Activated naive CD8-positive, alpha-beta T cell (primary cell): ENCODE results near the gene ADCY2.

Experiments
- H3K27ac Mint-ChIP-seq: one replicate; pipeline ENCODE4 v1.8.0; 2021; ENCODE audit warnings: mixed read lengths
- H3K27me3 Mint-ChIP-seq: one replicate; pipeline ENCODE4 v1.8.0; 2021; ENCODE audit warnings: mixed read lengths
- H3K36me3 Mint-ChIP-seq: one replicate; pipeline ENCODE4 v1.8.0; 2021; ENCODE audit warnings: mixed read lengths
- H3K4me1 Mint-ChIP-seq: one replicate; pipeline ENCODE4 v1.8.0; 2021; ENCODE audit warnings: low read depth, mixed read lengths
- H3K4me3 Mint-ChIP-seq: one replicate; pipeline ENCODE4 v1.8.0; 2021; ENCODE audit warnings: mild to moderate bottlenecking, mixed read lengths
- H3K9me3 Mint-ChIP-seq: one replicate; pipeline ENCODE4 v1.8.0; 2021; ENCODE audit warnings: low read depth, mixed read lengths

Gene ADCY2

DNA sequence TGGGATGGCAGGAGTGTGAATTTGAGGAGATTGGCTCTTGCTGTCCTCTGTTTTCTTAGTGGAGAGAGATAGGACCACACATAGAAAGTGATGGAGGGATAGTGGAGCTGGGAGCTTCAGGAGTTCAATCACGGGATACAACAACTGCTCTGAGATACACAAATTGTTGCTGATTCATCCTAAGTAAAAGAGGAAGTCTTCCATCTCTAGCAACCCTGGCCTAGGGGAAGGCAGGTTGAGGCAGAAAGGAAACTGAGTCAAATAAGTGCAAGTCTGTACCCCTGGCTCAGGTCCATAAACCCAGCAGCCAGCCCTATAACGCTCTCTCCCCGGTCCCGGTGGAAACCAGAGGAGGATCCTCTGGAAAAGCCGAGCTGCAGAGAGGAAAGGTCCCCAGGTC lies 97.7 kb downstream of the ADCY2 start:
- peaks cover 12% of the 10 kb centered on the region for H3K9me3 Mint-ChIP-seq
- peaks cover 1% of the 10 kb centered on the region for H3K27me3 Mint-ChIP-seq

DNA sequence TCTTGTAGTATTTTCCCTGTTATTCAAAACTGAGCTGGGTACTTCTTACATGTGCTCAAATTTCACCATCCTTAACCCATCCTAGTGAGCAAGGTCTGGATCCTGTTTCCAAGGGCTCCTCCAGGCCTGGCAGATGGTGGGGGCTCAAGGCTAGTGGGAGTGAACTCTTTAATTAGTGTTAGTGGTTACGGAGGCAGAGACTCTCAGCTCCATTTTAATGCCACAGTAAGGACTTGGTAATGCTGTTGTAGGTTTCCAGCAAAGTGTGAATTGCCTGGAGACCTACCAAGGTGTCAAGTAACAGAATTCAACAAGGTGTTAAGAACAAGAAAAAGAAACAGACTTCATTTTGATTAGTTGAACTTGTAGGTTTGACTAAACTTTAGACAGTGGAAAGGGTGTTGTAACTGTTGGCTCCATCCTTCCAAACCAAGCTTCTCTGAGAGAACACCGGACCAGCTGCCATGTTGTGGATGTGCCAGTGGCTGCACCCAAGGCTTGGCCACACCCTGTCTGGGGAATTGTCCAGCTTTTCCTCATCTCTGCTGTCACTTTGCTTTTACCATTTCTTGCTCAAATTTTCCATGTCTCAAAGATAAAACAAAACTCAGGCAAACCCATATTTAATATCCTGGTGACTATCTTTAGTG lies 98.7 kb downstream of the ADCY2 start:
- Mint-ChIP-seq H3K36me3 (no peaks in the 10 kb centered on the region), H3K4me3 (no peak overlapping the region), H3K27ac (no peak overlapping the region), H3K9me3 (peaks cover 3% of the 10 kb centered on the region), H3K4me1 (no peaks in the 10 kb centered on the region), H3K27me3 (no peaks in the 10 kb centered on the region)

More for the DNA sequence above, 97.7 kb downstream of the ADCY2 start:
- Mint-ChIP-seq H3K4me3 (no peak overlapping the region), H3K36me3 (no peaks in the 10 kb centered on the region), H3K27ac (no peak overlapping the region), H3K4me1 (no peaks in the 10 kb centered on the region)

DNA sequence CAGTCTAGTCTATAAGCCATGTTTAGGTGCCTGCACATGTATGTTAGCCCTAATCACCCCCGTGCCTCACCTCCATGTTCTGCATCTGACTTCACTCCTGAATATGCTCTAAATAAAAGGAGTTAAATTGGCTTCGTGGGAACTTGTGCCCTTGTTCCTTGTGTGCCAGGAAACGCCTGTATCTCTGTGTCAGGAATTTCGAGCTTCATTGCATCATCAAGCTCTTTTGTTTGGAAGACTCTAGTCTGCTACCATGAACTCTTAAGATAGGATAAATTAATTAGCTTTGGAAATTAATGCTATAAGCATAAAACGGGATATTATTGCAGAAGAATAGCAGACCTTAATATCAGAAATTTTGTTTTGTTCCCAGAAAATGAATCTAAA lies 99.2 kb downstream of the ADCY2 start:
- no peaks in the 10 kb centered on the region for H3K4me1 Mint-ChIP-seq
- H3K4me3 Mint-ChIP-seq = no peak overlapping the region
- H3K36me3 Mint-ChIP-seq = no peaks in the 10 kb centered on the region
- no peaks in the 10 kb centered on the region for H3K9me3 Mint-ChIP-seq
- H3K27me3 Mint-ChIP-seq = no peaks in the 10 kb centered on the region
- H3K27ac Mint-ChIP-seq = no peak overlapping the region

DNA sequence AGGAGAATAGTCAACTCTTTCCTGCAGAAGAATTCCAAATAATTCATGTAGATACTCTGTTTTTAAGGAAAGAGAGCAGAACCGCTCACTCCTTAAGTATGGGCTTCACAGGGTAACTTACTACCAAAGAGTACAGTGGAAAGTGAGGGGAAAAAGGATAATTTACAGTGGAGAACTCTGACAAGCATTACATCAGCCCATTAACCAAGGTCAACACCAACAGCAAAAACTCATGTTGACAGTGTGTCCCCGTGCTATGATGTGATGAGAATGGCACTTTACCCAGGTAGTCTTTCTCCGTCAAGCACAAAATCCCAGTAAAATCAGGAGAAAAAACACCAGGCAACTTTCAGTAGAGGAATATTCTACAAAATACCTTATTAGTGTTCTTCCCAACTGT lies 104.3 kb downstream of the ADCY2 start:
- Mint-ChIP-seq H3K27me3 (no peaks in the 10 kb centered on the region), H3K4me3 (no peak overlapping the region), H3K4me1 (no peaks in the 10 kb centered on the region), H3K36me3 (no peaks in the 10 kb centered on the region), H3K27ac (no peak overlapping the region), H3K9me3 (no peaks in the 10 kb centered on the region)

DNA sequence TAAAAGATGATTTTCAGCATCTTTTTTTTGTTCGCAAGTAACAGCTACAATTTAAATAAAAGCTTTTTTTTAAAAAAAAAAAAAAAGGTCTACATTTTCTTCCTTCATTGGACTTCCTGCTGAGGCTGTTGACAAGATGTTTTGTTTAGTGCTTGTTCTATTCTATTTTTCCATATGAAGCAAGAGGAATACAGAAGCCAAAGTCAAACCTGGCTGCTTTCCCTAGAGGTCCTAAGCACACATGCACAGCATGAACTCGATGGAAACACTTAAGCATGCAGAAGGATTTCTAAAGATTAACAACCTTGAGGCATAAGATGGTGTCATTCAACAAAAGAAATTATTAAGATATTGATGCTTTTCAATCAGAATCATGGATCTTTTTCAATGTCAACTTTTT lies 105.1 kb downstream of the ADCY2 start:
- Mint-ChIP-seq H3K9me3 (no peaks in the 10 kb centered on the region), H3K27me3 (no peaks in the 10 kb centered on the region), H3K4me3 (no peak overlapping the region), H3K27ac (no peak overlapping the region), H3K36me3 (no peaks in the 10 kb centered on the region), H3K4me1 (no peaks in the 10 kb centered on the region)

DNA sequence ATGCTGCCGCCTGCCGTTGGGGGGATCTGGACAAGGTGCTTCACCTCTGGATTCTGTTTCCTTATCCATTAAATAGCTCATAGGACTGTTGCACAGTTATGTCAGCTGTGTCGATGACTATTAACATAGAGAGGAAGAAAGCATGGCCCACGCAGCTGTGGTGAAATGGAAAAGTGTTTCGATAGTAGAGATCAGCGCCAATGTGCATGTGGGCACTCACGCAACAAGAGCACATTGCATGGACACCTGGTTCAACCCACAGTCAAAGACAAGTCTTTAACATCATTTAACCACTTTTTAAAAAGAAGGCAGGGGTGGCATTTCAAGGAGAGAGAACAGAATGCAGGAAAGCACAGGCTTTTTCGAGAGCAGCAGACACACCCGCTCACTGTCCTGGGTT lies 107.6 kb downstream of the ADCY2 start:
- H3K9me3 Mint-ChIP-seq = no peaks in the 10 kb centered on the region

DNA sequence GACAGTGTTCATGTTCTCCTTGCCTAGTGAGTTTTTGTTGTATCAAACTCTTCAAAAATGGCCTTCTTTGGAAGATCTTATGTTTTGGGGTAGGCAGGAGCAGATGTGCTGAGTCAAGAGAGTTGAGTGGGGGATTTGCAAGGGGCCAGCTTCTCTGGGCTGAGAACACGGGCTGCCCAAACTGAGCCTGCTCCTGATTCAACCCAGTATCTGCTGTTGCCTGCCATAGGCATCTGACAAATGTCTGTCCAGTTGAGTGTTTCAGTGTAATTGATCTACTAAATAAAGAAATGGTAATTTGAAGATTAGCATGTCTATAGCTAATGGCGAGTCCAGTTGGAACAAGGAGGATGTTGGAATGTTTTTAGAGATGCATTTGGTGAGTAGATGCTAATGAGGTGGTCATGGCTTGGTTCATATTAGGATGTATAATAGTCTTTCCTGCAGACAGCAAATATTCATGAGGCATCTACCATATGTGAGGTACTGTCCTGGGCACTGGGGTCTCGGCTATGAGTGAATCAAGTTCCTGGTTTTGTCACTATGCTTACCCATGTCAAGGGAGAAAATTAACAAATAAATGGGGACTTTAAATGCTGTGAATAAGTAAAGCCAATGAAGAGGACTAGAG lies 119.5 kb downstream of the ADCY2 start:
- H3K4me3 Mint-ChIP-seq = no peak overlapping the region
- H3K36me3 Mint-ChIP-seq = no peaks in the 10 kb centered on the region
- no peaks in the 10 kb centered on the region for H3K27me3 Mint-ChIP-seq
- H3K9me3 Mint-ChIP-seq = no peaks in the 10 kb centered on the region
- H3K4me1 Mint-ChIP-seq = no peaks in the 10 kb centered on the region
- H3K27ac Mint-ChIP-seq = no peak overlapping the region

More for the DNA sequence above, 107.6 kb downstream of the ADCY2 start:
- Mint-ChIP-seq H3K27ac (no peak overlapping the region), H3K4me3 (no peak overlapping the region), H3K36me3 (no peaks in the 10 kb centered on the region), H3K27me3 (no peaks in the 10 kb centered on the region), H3K4me1 (no peaks in the 10 kb centered on the region)

DNA sequence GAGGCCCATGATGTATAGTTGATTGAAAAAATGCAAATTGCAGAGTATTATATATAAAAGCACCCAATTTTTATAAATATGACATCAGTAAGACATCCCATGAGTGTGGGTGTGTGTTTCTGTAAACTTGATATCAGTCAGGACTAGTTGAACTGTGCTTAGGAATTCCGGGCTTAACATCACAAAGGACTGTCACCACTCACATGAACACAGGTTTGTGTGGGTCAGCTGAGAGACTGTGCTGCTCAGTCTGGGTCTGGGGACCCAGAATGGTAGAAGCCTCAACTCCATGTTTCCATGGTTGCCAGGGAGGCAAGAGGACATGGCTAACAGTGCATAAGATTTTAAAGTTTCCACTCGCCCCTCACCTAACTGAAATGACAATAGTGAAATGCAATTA lies 120.3 kb downstream of the ADCY2 start:
- no peak overlapping the region for H3K4me3 Mint-ChIP-seq
- H3K36me3 Mint-ChIP-seq = no peaks in the 10 kb centered on the region
- H3K4me1 Mint-ChIP-seq = no peaks in the 10 kb centered on the region

DNA sequence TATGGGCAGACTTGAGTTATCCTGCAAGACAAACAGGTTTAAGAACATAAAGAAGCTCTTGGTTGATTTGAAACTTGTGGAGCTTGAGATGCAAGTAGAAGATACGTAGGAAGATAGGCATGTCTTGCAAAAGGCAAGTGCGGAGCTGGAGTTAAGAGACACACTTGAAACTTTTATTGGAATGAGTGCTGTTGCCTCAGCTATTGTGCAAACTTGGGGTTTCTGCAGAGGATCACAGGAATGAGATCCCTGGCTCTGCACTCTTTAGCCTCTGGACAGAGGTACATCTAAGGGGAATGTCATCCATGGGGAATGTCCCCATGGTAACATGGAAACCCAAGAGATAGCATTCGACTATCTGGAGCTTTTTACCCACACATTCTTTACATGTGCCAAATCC lies 121.1 kb downstream of the ADCY2 start:
- Mint-ChIP-seq H3K9me3 (no peaks in the 10 kb centered on the region), H3K36me3 (no peaks in the 10 kb centered on the region), H3K4me3 (no peak overlapping the region), H3K4me1 (no peaks in the 10 kb centered on the region), H3K27ac (no peak overlapping the region), H3K27me3 (no peaks in the 10 kb centered on the region)

More for the DNA sequence above, 120.3 kb downstream of the ADCY2 start:
- Mint-ChIP-seq H3K9me3 (no peaks in the 10 kb centered on the region), H3K27ac (no peak overlapping the region), H3K27me3 (no peaks in the 10 kb centered on the region)

DNA sequence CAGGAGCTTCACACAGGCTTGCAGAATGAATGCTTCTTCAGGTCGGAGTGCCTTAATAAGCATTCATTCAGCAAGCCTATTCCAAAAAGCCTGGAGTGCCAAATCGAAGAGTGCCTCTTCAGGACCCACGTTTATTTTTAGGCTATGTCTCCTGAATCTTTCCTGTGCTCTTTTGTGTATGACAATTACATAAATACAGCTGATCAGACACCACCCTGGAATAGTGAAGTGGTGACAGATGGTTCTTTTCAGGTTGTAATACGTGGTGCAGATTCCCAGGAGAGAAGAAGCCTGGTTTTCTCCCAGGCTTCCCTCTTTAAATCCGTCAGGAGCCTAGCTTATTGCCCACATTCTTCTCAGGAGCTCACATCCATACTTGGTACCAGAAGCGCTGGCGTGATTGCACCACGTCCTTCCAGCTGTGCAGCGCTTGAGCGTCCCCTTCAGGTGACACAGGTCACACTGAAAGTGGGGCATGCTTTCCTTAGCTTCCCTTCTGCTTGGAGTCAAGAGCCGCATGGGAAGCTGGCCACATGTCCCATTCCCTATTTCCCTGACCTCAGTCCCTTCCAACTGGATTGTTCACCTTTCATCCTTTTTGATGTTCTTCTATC lies 123.1 kb downstream of the ADCY2 start:
- H3K36me3 Mint-ChIP-seq = no peaks in the 10 kb centered on the region
- no peak overlapping the region for H3K4me3 Mint-ChIP-seq
- no peaks in the 10 kb centered on the region for H3K9me3 Mint-ChIP-seq
- no peaks in the 10 kb centered on the region for H3K27me3 Mint-ChIP-seq
- H3K4me1 Mint-ChIP-seq = no peaks in the 10 kb centered on the region
- H3K27ac Mint-ChIP-seq = no peak overlapping the region

DNA sequence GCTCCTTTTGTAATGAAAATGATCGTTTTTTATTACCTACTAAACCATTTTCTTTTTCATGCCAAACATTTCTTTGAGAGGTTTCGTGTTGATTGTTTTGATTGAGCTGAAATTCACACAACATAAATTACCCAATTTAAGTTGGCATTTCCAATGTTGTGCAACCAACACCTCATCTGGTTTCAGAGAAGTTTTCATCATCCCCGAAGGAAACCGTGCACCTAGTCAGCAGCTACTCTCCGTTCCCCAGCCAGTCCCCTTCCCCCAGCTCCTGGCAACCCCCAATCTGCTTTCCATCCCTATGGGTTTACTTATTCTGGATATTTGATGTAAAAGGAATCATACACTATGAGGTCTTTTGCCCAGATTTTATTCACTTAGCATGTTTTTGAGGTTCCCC lies 123.6 kb downstream of the ADCY2 start:
- Mint-ChIP-seq H3K9me3 (no peaks in the 10 kb centered on the region), H3K27me3 (no peaks in the 10 kb centered on the region), H3K36me3 (no peaks in the 10 kb centered on the region), H3K27ac (no peak overlapping the region), H3K4me3 (no peak overlapping the region), H3K4me1 (no peaks in the 10 kb centered on the region)

DNA sequence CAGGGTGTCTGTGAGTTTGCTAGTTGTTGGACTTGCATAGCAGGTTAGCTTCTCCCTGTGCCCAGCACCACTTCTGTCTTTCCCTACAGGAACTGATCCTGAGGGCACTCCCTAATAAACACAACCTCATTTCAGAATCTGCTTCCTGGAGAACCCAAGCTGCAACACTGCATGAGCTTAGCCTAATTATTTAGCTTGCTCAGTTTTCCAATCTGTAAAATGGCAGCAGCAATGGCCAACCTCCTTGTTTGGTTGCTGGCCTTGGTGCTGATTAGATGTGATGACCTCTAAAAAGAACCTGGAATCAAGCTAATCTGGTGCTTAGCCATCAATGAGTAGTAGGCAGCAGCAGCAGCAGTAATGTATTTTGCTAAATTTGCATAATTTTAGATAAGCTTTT lies 133.9 kb downstream of the ADCY2 start:
- H3K27ac Mint-ChIP-seq = no peak overlapping the region
- no peaks in the 10 kb centered on the region for H3K36me3 Mint-ChIP-seq
- no peaks in the 10 kb centered on the region for H3K4me1 Mint-ChIP-seq
- no peaks in the 10 kb centered on the region for H3K27me3 Mint-ChIP-seq
- H3K9me3 Mint-ChIP-seq = no peaks in the 10 kb centered on the region
- no peak overlapping the region for H3K4me3 Mint-ChIP-seq

DNA sequence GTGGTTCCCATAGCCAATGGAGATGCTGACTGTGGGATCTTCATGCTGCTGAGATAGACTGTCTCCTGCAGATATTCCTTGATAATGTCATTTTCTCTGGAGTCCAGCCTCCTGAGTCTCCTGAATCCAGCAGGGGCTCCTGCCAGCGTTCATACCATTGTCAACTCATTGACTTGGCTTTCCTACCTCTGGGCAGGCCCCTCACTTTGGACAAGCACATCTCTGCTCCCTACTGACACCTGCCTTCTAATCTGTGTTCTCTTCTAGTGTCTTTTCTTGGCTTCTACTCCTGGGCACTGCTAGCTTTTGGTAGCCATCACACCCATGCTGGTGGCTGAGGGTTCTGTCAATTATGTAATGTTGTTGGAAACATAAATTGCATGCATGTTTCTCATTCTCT lies 138.0 kb downstream of the ADCY2 start:
- Mint-ChIP-seq H3K27ac (no peak overlapping the region), H3K36me3 (no peaks in the 10 kb centered on the region), H3K4me3 (no peak overlapping the region), H3K9me3 (no peaks in the 10 kb centered on the region), H3K27me3 (peaks cover 3% of the 10 kb centered on the region), H3K4me1 (no peaks in the 10 kb centered on the region)

DNA sequence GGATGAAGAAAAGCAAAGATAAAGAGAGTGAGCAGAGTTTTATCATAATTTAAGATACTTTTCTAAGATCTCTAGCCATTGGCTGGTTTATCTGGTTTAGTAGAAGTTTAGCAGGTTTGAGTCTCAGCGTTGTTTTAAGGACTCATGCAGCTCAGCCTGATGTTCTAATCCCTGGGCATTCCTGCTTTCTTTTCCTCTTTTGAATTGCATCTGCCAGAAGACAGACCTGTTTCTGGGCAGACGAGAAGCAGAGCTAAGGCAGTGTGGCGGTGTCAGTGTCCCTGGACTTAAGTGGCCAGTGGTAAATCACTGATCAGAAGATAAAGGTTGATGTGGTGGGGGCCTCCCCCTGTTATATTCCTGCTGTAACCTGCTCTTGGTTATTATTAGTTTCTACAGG lies 138.6 kb downstream of the ADCY2 start:
- Mint-ChIP-seq H3K9me3 (no peaks in the 10 kb centered on the region), H3K36me3 (no peaks in the 10 kb centered on the region), H3K4me1 (no peaks in the 10 kb centered on the region), H3K4me3 (no peak overlapping the region), H3K27me3 (peaks cover 3% of the 10 kb centered on the region), H3K27ac (no peak overlapping the region)

DNA sequence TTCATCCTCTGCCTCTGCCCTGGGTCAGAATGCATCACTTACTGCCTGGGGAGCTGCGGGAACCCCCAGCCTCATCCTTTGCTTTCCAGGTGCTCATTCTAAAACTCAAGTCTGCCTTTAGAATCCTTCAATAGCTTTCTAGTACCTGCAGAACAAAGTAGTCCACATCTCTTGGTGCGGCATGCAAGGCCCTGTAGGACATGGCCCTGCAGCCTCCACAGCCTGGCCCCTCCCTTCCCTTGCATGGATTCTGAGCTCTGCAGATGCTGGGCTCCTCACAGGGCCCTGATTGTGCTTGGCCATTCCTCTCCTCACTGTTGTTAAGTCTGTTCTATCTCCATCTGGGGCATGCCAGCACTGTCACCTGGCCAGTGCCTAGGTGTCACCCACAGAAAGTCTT lies 141.6 kb downstream of the ADCY2 start:
- H3K36me3 Mint-ChIP-seq = no peaks in the 10 kb centered on the region
- peaks cover 3% of the 10 kb centered on the region for H3K27me3 Mint-ChIP-seq
- H3K4me1 Mint-ChIP-seq = no peaks in the 10 kb centered on the region
- H3K27ac Mint-ChIP-seq = no peak overlapping the region
- H3K9me3 Mint-ChIP-seq = no peaks in the 10 kb centered on the region
- no peak overlapping the region for H3K4me3 Mint-ChIP-seq

DNA sequence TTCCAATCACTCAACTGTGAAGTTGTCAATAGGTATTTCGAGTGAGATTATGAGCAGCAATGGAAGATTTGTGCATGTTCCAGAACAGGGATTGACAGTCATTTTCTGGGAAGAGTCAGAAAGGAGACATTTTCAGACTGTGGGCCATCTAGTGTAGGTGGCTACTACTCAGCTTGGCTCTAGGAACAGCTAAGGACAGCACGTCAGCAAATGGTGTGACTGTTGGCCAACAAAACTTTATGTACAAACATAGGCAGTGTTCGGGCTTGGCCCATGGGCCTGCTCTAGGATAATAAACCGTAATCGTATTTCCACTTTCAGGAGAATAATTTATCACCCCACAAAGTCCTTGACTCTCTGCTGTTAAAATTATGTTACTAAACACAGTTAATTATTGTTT lies 143.6 kb downstream of the ADCY2 start:
- no peak overlapping the region for H3K27ac Mint-ChIP-seq
- no peaks in the 10 kb centered on the region for H3K36me3 Mint-ChIP-seq
- no peaks in the 10 kb centered on the region for H3K4me1 Mint-ChIP-seq
- H3K27me3 Mint-ChIP-seq = peaks cover 3% of the 10 kb centered on the region
- H3K4me3 Mint-ChIP-seq = no peak overlapping the region
- H3K9me3 Mint-ChIP-seq = no peaks in the 10 kb centered on the region
